IMR-90 (cell line): ENCODE results near the gene WDR70. TPM values are rescaled to one million over a fixed set of nuclear protein-coding genes. Genes with fewer than 3 reads are reported as not detected.

Source experiments
- ATAC-seq: fragments of 200-7000 bp; cut with Tn5 transposase; 2 replicates; pipeline ENCODE4 v1.9.1; 2020; ENCODE audit warnings: low read depth, mild to moderate bottlenecking, moderate library complexity
- BruUV-seq: library from RNA; stranded (reverse); fragments of 400-500 nt; replicated peaks from 2 replicates; lab custom pipeline; 2021; lab: Mats Ljungman, UMichigan
- CTCF ChIA-PET: fragments of 300-600 bp; formaldehyde crosslinking; extraction: SDS; loops from one replicate; lab custom pipeline; 2021; ENCODE audit warnings: antibody characterized with exemption; lab: Yijun Ruan, JAX
- POLR2A ChIA-PET: fragments of 300-600 bp; sonication (Branson Sonifier 250); formaldehyde crosslinking; loops from one replicate; lab custom pipeline; 2022; ENCODE audit warnings: antibody characterized with exemption; ENCODE audit not compliant: unreplicated experiment; lab: Charles Lee
- DNase-seq: peaks from one replicate; pipeline ENCODE4 v3.0.0; 2013
- H2AFZ ChIP-seq: replicated peaks from 2 replicates; pipeline ENCODE3; 2013; ENCODE audit warnings: low read length, mild to moderate bottlenecking; ENCODE audit not compliant: poor library complexity
- H2AK5ac ChIP-seq: 2 replicates; pipeline ENCODE4 v1.6.1; 2013; ENCODE audit warnings: low read depth, low read length, inconsistent platforms
- H2AK9ac ChIP-seq: replicated peaks from 2 replicates; pipeline ENCODE3; 2013; ENCODE audit warnings: mild to moderate bottlenecking, low read depth, low read length, moderate library complexity; ENCODE audit not compliant: poor library complexity
- H2BK120ac ChIP-seq: 2 replicates; pipeline ENCODE4 v1.6.1; 2013; ENCODE audit warnings: low read depth, low read length, inconsistent platforms
- H2BK15ac ChIP-seq: 3 replicates; pipeline ENCODE4 v1.6.1; 2013; ENCODE audit warnings: low read depth, low read length, inconsistent platforms
- H2BK20ac ChIP-seq: 2 replicates; pipeline ENCODE4 v1.6.1; 2013; ENCODE audit warnings: low read depth, mild to moderate bottlenecking, inconsistent platforms, low read length, moderate library complexity
- H2BK5ac ChIP-seq: 2 replicates; pipeline ENCODE4 v1.6.1; 2013; ENCODE audit warnings: mild to moderate bottlenecking, low read depth, low read length, inconsistent platforms; ENCODE audit not compliant: poor library complexity, severe bottlenecking
- H3K14ac ChIP-seq: replicated peaks from 2 replicates; pipeline ENCODE4 v1.6.1; 2013; ENCODE audit warnings: low read depth, low read length, inconsistent platforms
- H3K18ac ChIP-seq: 2 replicates; pipeline ENCODE4 v1.6.1; 2013; ENCODE audit warnings: low read depth, low read length, control low read depth
- H3K23ac ChIP-seq: 2 replicates; pipeline ENCODE4 v1.6.1; 2013; ENCODE audit warnings: low read depth, low read length, inconsistent platforms
- H3K27ac ChIP-seq: 2 replicates; pipeline ENCODE4 v1.5.1; 2013; ENCODE audit warnings: mild to moderate bottlenecking, control low read depth, low read length; ENCODE audit not compliant: insufficient read depth
- H3K27me3 ChIP-seq: 2 replicates; pipeline ENCODE4 v1.6.1; 2013; ENCODE audit warnings: low read length; ENCODE audit not compliant: control insufficient read depth, insufficient read depth
- H3K36me3 ChIP-seq: 2 replicates; pipeline ENCODE4 v1.6.1; 2013; ENCODE audit warnings: low read length, mixed read lengths; ENCODE audit not compliant: control insufficient read depth, insufficient read depth
- H3K4ac ChIP-seq: 2 replicates; pipeline ENCODE4 v1.6.1; 2013; ENCODE audit warnings: low read depth, low read length, inconsistent platforms
- H3K4me1 ChIP-seq: 2 replicates; pipeline ENCODE4 v1.6.1; 2013; ENCODE audit warnings: low read length, mixed read lengths; ENCODE audit not compliant: control insufficient read depth, insufficient read depth
- H3K4me2 ChIP-seq: 2 replicates; pipeline ENCODE4 v1.6.1; 2013; ENCODE audit warnings: low read depth, mild to moderate bottlenecking, control low read depth, low read length, moderate library complexity
- H3K4me3 ChIP-seq: 2 replicates; pipeline ENCODE4 v1.5.1; 2013; ENCODE audit warnings: low read depth, mild to moderate bottlenecking, control low read depth, low read length, moderate library complexity; ENCODE audit not compliant: insufficient read depth
- H3K56ac ChIP-seq: 2 replicates; pipeline ENCODE4 v1.6.1; 2013; ENCODE audit warnings: low read length, inconsistent platforms; ENCODE audit not compliant: insufficient read depth; ENCODE audit errors: extremely low read depth
- H3K79me1 ChIP-seq, 2 experiments: 2 replicates each; pipeline ENCODE4 v1.6.1; 2013; ENCODE audit warnings: low read length in 2 of 2, inconsistent platforms in 1 of 2, low read depth in 1 of 2
- H3K9ac ChIP-seq: 2 replicates; pipeline ENCODE4 v1.6.1; 2013; ENCODE audit warnings: low read depth, low read length, control low read depth
- H3K9me1 ChIP-seq: 2 replicates; pipeline ENCODE4 v1.6.1; 2013; ENCODE audit warnings: low read length, inconsistent platforms; ENCODE audit not compliant: insufficient read depth
- H3K9me3 ChIP-seq: 2 replicates; pipeline ENCODE4 v1.6.1; 2013; ENCODE audit warnings: low read length; ENCODE audit not compliant: control insufficient read depth, insufficient read depth
- H4K20me1 ChIP-seq: 2 replicates; pipeline ENCODE4 v1.6.1; 2013; ENCODE audit warnings: low read length, inconsistent platforms; ENCODE audit not compliant: insufficient read depth
- H4K5ac ChIP-seq: 2 replicates; pipeline ENCODE4 v1.6.1; 2013; ENCODE audit warnings: mild to moderate bottlenecking, low read depth, low read length, control low read depth
- H4K8ac ChIP-seq, 2 experiments: 2 replicates each; pipeline ENCODE4 v1.6.1; 2013; ENCODE audit warnings: low read depth in 2 of 2, low read length in 2 of 2, control low read depth in 1 of 2, inconsistent platforms in 1 of 2
- H4K91ac ChIP-seq: 2 replicates; pipeline ENCODE4 v1.6.1; 2013; ENCODE audit warnings: low read depth, low read length, inconsistent platforms; ENCODE audit not compliant: insufficient read depth
- BHLHE40 ChIP-seq: fragments of 150-350 bp; IDR thresholded peaks from 2 replicates; pipeline ENCODE4 v1.6.1; 2016; ENCODE audit warnings: mild to moderate bottlenecking, low read depth, low read length
- CEBPB ChIP-seq: IDR thresholded peaks from 2 replicates; pipeline ENCODE4 v1.6.1; 2012; ENCODE audit warnings: low read depth, low read length, improper control_type of control experiment
- CHD1 ChIP-seq: IDR thresholded peaks from 2 replicates; pipeline ENCODE4 v1.6.1; 2012; ENCODE audit warnings: low read depth, low read length, improper control_type of control experiment
- CTCF ChIP-seq: conservative IDR thresholded peaks from 2 replicates; pipeline ENCODE4 v1.5.1; 2012; ENCODE audit warnings: mild to moderate bottlenecking, low read depth, low read length, improper control_type of control experiment
- FOS ChIP-seq: fragments of 150-350 bp; IDR thresholded peaks from 2 replicates; pipeline ENCODE4 v1.6.1; 2016; ENCODE audit warnings: low read depth, low read length
- MAZ ChIP-seq: IDR thresholded peaks from 2 replicates; pipeline ENCODE4 v1.6.1; 2012; ENCODE audit warnings: low read depth, mild to moderate bottlenecking, low read length, improper control_type of control experiment, moderate library complexity, borderline replicate concordance
- MXI1 ChIP-seq: IDR thresholded peaks from 2 replicates; pipeline ENCODE4 v1.6.1; 2012; ENCODE audit warnings: low read depth, mild to moderate bottlenecking, low read length, moderate library complexity, borderline replicate concordance
- NFE2L2 ChIP-seq: fragments of 150-350 bp; IDR thresholded peaks from 2 replicates; pipeline ENCODE4 v1.6.1; 2016; ENCODE audit warnings: low read depth, mild to moderate bottlenecking, low read length
- RAD21 ChIP-seq: IDR thresholded peaks from 2 replicates; pipeline ENCODE4 v1.6.1; 2012; ENCODE audit warnings: low read length, improper control_type of control experiment
- RCOR1 ChIP-seq: IDR thresholded peaks from 2 replicates; pipeline ENCODE4 v1.6.1; 2012; ENCODE audit warnings: mild to moderate bottlenecking, low read length, improper control_type of control experiment; ENCODE audit not compliant: insufficient replicate concordance
- RFX5 ChIP-seq: IDR thresholded peaks from 2 replicates; pipeline ENCODE4 v1.8.0; 2012; ENCODE audit warnings: low read depth, mild to moderate bottlenecking, low read length, moderate library complexity
- SMC3 ChIP-seq: fragments of 150-350 bp; IDR thresholded peaks from 2 replicates; pipeline ENCODE4 v1.6.1; 2016; ENCODE audit warnings: low read depth, mild to moderate bottlenecking, antibody characterized with exemption, low read length, moderate library complexity
- USF2 ChIP-seq: fragments of 150-350 bp; IDR thresholded peaks from 2 replicates; pipeline ENCODE4 v1.6.1; 2017; ENCODE audit warnings: mild to moderate bottlenecking, antibody characterized with exemption, low read length, low read depth
- WGBS, 2 experiments: methylation state at CpG; one replicate each; pipeline versions ENCODE4 v1.1.5 to v1.1.7; 2013; ENCODE audit warnings: missing lambda C conversion rate in 2 of 2; ENCODE audit not compliant: insufficient read length in 1 of 2; ENCODE audit errors: extremely low coverage in 2 of 2; 5-methylcytosine and 5-hydroxymethylcytosine counted together
- dilution Hi-C: fragments of 300-500 bp; cut with HindIII; formaldehyde crosslinking; loops from one replicate; pipeline ENCODE4 v1.14.3; 2018; ENCODE audit warnings: low sequenced_read_pairs; ENCODE audit not compliant: unreplicated experiment
- in situ Hi-C: fragments of 300-500 bp; cut with MboI; formaldehyde crosslinking; loops from 3 replicates; pipeline ENCODE4 v1.14.3; 2019; ENCODE audit warnings: low sequenced_read_pairs, inconsistent platforms, mixed read lengths
- intact Hi-C: fragments of 100-400 bp; cut with micrococcal nuclease; formaldehyde crosslinking; loops from 2 replicates; pipeline ENCODE4 v1.10.0; 2022
- polyA plus RNA-seq, 3 experiments: library from polyadenylated mRNA; depleted of rRNA; stranded (reverse); fragments of >200 nt; gene quantifications; 2 replicates each; pipeline ENCODE4 v1.2.3, GENCODE V29; 2012; ENCODE audit warnings: low replicate concordance in 1 of 3
- total RNA-seq: library from RNA; depleted of rRNA; stranded (reverse); fragments of >200 nt; gene quantifications from 2 replicates; pipeline ENCODE4 v1.2.3, GENCODE V29; 2012

WDR70 gene
- total and polyA plus RNA-seq, 2 of the 4 experiments (the other 2 are of a cell fraction): 16.7 to 29.9 TPM

GRCh38 chr5:37662789-37663485, 283.8 kb downstream of the WDR70 start:
- no peaks in the 10 kb centered on the region; the same call in 1 of the 2 replicates for H3K9me1 ChIP-seq
- no peak overlapping the region for H2AFZ ChIP-seq
- intact Hi-C loops (no loop called here), in situ Hi-C loops (no loop called here), dilution Hi-C loops (no loop called here)
- H3K36me3 ChIP-seq: no peaks in the 10 kb centered on the region
- no CpG with 5 or more reads among the region's 5 CpGs for WGBS, 2 experiments
- ChIA-PET POLR2A (no interaction called here), CTCF (no interaction called here)
- no peak overlapping the region for H2BK20ac ChIP-seq
- H4K5ac ChIP-seq: no peak overlapping the region
- no peak overlapping the region for H3K18ac ChIP-seq
- H3K4me1 ChIP-seq: peaks cover 6% of the 10 kb centered on the region
- no peaks in the 10 kb centered on the region for H4K20me1 ChIP-seq
- no peak overlapping the region for H2BK15ac ChIP-seq
- no peak overlapping the region for H3K9ac ChIP-seq
- no peak overlapping the region for H2BK120ac ChIP-seq
- H4K91ac ChIP-seq: no peak overlapping the region
- ATAC-seq (no peak), DNase-seq (no peak)
- TF ChIP-seq RAD21 (no peak), FOS (no peak), CHD1 (no peak), MAZ (no peak), BHLHE40 (no peak), RFX5 (no peak), NFE2L2 (no peak), CEBPB (no peak), CTCF (no peak), RCOR1 (no peak), MXI1 (no peak), SMC3 (no peak), USF2 (no peak)
- BruUV-seq: no TSS peak
- no peak overlapping the region for H3K23ac ChIP-seq
- no peak overlapping the region for H3K27ac ChIP-seq
- H3K79me1 ChIP-seq: peaks cover 6 to 9% of the 10 kb centered on the region in 2 experiments; a peak in 1 of 4 replicates
- H2AK5ac ChIP-seq: no peak overlapping the region
- H3K27me3 ChIP-seq: no peaks in the 10 kb centered on the region
- no peak overlapping the region for H4K8ac ChIP-seq
- no peak overlapping the region for H3K4me2 ChIP-seq
- H2AK9ac ChIP-seq: no peak overlapping the region
- H3K4me3 ChIP-seq: no peak overlapping the region
- no peak overlapping the region for H3K14ac ChIP-seq
- no peak overlapping the region for H3K4ac ChIP-seq
- no peaks in the 10 kb centered on the region for H3K9me3 ChIP-seq
- no peak overlapping the region for H3K56ac ChIP-seq
- H2BK5ac ChIP-seq: no peak overlapping the region
